Measurements from ENCODE around the gene CEP170.

GRCh38 chr1:243267914-243268653 is 13.0 kb upstream of the CEP170 start:
- no peak for TF ChIP-seq CEBPB (IDR thresholded peaks at IDR 0.05)
- TF ChIP-seq CREB1 (IDR thresholded peaks at IDR 0.05; ENCODE audit: low read depth) = no peak
- TF ChIP-seq EP300 (IDR thresholded peaks at IDR 0.05; ENCODE audit: borderline replicate concordance) = no peak
- no peak for TF ChIP-seq YY1 (IDR thresholded peaks at IDR 0.05; ENCODE audit: low read depth)
- TF ChIP-seq TAF1 (IDR thresholded peaks at IDR 0.05; ENCODE audit: low read depth) = no peak
- no peak for TF ChIP-seq REST (IDR thresholded peaks at IDR 0.05; ENCODE audit: low read depth)
- TF ChIP-seq RAD21 (IDR thresholded peaks at IDR 0.05; ENCODE audit: low read depth) = no peak
- no peak for TF ChIP-seq EGR1 (IDR thresholded peaks at IDR 0.05)
- no peak for TF ChIP-seq TEAD4 (IDR thresholded peaks at IDR 0.05)

Measured in Ishikawa (cell line).